ENCODE measurements around the gene TMEM132D.

Gene TMEM132D

DNA sequence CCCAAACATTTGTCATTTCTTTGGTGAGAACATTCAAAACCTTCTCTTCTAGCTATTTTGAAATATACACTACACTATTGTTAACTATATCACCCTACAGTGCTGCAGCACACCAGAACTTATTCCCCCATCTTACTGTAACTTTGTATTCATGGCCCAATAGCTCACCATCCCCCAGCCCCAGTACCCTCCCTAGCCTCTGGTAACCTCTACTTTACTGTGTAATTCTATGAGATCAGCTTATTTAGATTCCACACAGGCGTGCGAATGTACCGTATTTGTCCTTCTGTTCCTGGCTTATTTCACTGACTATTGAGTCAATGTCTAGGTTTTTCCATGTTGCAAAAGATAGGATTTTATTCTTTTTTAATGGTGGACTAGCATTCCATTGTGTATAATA, 469.0 kb downstream of the TMEM132D start:
- H3K4me3 ChIP-seq (ENCODE audit: low read length), result no peak overlapping the region
- DNase-seq (ENCODE audit: low read depth), result no peak
- TF ChIP-seq, protein P1, sequence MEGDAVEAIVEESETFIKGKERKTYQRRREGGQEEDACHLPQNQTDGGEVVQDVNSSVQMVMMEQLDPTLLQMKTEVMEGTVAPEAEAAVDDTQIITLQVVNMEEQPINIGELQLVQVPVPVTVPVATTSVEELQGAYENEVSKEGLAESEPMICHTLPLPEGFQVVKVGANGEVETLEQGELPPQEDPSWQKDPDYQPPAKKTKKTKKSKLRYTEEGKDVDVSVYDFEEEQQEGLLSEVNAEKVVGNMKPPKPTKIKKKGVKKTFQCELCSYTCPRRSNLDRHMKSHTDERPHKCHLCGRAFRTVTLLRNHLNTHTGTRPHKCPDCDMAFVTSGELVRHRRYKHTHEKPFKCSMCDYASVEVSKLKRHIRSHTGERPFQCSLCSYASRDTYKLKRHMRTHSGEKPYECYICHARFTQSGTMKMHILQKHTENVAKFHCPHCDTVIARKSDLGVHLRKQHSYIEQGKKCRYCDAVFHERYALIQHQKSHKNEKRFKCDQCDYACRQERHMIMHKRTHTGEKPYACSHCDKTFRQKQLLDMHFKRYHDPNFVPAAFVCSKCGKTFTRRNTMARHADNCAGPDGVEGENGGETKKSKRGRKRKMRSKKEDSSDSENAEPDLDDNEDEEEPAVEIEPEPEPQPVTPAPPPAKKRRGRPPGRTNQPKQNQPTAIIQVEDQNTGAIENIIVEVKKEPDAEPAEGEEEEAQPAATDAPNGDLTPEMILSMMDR (IDR thresholded peaks at IDR 0.05; ENCODE audit: insufficient read depth, low read depth, low read length, missing control alignments), result no peak

DNA sequence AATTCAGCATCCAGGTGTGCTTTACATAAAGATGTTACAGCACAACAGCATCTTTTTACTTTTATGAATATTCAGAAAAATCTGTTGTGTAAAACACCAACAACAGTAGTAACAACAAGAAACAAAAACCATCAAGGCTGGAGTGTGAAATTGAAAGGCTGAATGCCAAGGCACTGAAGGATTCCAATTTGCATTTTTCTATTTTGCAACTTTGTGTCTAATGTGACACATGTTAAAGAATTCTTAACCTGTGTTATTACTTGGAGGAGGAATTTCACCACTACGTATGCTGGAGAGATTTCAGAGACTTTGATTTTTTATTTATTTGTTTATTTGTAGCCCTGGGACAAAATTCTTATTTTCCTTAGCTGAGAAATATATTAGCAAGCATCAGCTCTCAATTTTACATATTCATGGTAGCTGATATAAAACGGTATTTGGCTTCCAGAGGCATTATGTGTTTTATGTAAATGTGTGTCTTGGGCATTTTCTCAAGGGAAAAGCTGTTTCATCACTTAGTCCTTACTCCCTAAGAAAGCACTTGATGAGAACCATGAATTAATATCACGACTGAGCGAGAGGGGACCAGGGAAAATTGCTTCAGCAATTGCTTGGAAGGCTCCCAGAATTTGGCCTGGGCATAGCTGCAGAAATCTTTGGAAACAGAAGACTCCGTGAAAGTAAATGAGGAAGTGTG, 475.4 kb downstream of the TMEM132D start:
- DNase-seq (ENCODE audit: low read depth), result no peak
- H3K4me3 ChIP-seq (ENCODE audit: low read length), result no peak overlapping the region
- TF ChIP-seq, protein P1 (IDR thresholded peaks at IDR 0.05; ENCODE audit: insufficient read depth, low read depth, low read length, missing control alignments), result no peak

DNA sequence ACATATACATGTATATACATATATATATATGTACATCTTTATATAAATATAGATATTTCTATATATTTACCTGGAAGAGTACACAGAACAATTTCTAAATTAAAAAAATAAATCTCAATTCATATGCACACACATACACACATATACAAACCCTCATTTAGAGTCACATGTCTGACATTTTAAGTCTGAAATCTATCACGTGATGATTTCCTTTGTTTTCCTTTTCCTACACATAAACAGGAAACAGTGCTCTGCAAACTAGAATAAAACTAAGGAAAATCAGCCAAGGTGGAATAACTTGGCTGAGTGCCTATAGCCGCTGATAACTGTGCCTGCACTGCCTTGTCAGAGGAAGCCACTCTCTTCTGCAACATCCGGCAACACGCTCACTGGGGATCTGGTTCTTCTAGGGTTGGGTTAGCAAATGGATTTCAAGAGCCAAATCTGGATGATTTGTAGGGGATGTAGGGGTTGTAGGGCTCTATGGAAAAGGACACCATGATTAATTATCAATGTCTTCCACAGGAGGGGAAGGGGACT, 480.7 kb downstream of the TMEM132D start:
- TF ChIP-seq, protein P1 (IDR thresholded peaks at IDR 0.05; ENCODE audit: insufficient read depth, low read depth, low read length, missing control alignments), result no peak
- no peak for DNase-seq (ENCODE audit: low read depth)
- H3K4me3 ChIP-seq (ENCODE audit: low read length), result no peak overlapping the region

DNA sequence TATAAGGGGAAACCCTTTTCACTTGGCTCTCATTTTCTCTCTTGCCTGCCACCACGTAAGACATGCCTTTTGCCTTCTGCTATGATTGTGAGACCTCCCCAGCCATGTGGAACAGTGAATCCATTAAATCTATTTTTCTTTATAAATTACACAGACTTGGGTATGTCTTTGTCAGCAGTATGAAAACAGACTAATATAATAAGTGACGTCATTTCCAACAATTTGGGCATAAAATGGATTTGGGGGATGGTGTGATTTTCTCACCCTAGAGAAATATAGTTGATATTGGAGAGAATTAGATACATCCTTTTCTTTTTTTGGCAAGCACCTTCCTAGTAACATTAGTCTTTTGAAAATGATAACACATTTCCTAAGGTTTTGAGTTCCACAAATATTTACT, 490.5 kb downstream of the TMEM132D start:
- no peak overlapping the region for H3K4me3 ChIP-seq (ENCODE audit: low read length)
- TF ChIP-seq, protein P1 (IDR thresholded peaks at IDR 0.05; ENCODE audit: insufficient read depth, low read depth, low read length, missing control alignments), result no peak
- DNase-seq (ENCODE audit: low read depth), result no peak

DNA sequence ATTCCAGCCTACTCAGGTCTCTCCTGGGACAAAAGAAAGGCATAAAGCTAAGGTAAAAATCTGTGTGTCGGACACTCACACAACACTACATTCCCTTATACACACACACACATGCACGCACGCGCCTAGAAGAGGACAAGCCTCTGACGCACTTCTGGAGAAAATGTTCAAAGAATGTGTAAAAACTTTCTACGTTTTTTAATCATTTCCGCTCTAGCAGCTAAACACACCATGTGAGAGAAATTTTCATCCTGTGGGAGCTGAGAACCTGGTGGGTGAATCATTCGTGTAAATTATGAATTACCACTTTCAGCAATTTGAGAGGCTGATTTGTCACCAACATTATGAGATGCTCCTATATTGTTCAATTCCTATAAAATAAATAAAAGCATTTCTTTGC, 494.5 kb downstream of the TMEM132D start:
- no peak for DNase-seq (ENCODE audit: low read depth)
- no peak overlapping the region for H3K4me3 ChIP-seq (ENCODE audit: low read length)
- TF ChIP-seq, protein P1 (IDR thresholded peaks at IDR 0.05; ENCODE audit: insufficient read depth, low read depth, low read length, missing control alignments), result no peak

DNA sequence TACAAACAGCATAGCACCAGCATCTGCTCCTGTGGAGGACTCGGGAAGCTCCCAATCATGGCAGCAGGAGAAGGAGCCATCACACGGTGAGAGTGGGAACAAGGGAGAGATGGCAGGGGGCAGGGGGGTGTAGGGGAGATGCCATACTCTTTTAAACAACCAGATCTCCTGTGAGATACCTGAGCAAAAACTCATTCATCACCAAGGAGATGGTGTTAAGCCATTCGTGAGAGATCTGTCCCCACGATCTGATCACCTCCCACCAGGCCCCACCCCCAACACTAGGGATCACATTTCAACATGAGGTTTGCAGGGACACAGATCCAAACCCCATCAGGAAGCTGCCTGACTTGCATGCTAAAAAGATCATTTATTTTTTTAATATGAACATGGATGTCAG, 499.3 kb downstream of the TMEM132D start:
- no peak overlapping the region for H3K4me3 ChIP-seq (ENCODE audit: low read length)
- no peak for DNase-seq (ENCODE audit: low read depth)

More for the DNA sequence above, 499.3 kb downstream of the TMEM132D start:
- TF ChIP-seq, protein P1 (IDR thresholded peaks at IDR 0.05; ENCODE audit: insufficient read depth, low read depth, low read length, missing control alignments), result no peak

All from epithelial cell of esophagus (primary cell).